Stromal cell of bone marrow (primary cell): ENCODE measurements around the gene ARFGEF2.
"Not testable (repeated sequence)": the region's sequence is repeated elsewhere in the genome, so short reads cannot be mapped to it uniquely, and the experiment has no call there.

Experiments used
- DNase-seq: peaks from one replicate; pipeline ENCODE4 v3.0.0-alpha.2; 2012; ENCODE audit warnings: low read depth

The ARFGEF2 gene

GRCh38 chr20:49001741-49002140 lies 80.2 kb downstream of the ARFGEF2 start:
- no peak for DNase-seq

- DNase-seq = no peak
Measured at GRCh38 chr20:49006446-49006980, 85.0 kb downstream of the ARFGEF2 start.

GRCh38 chr20:49009899-49010631 lies 88.6 kb downstream of the ARFGEF2 start:
- DNase-seq = no peak

- no peak for DNase-seq
Measured at GRCh38 chr20:49024220-49024619, 102.7 kb downstream of the ARFGEF2 start.

GRCh38 chr20:49028177-49028576 lies 106.7 kb downstream of the ARFGEF2 start:
- DNase-seq = not testable (repeated sequence)

- DNase-seq = no peak
Measured at GRCh38 chr20:49028684-49029083, 107.2 kb downstream of the ARFGEF2 start.

GRCh38 chr20:49029203-49029602 lies 107.7 kb downstream of the ARFGEF2 start:
- DNase-seq = no peak

GRCh38 chr20:49030954-49031619 lies 109.6 kb downstream of the ARFGEF2 start:
- DNase-seq = no peak

GRCh38 chr20:49032455-49032854 lies 110.9 kb downstream of the ARFGEF2 start:
- no peak for DNase-seq

GRCh38 chr20:49034070-49034732 lies 112.7 kb downstream of the ARFGEF2 start:
- no peak for DNase-seq

GRCh38 chr20:49037962-49038387 lies 116.5 kb downstream of the ARFGEF2 start:
- DNase-seq = no peak

- no peak for DNase-seq
Measured at GRCh38 chr20:49039854-49040253, 118.3 kb downstream of the ARFGEF2 start.

- no peak for DNase-seq
Measured at GRCh38 chr20:49043000-49043399, 121.5 kb downstream of the ARFGEF2 start.

- no peak for DNase-seq
Measured at GRCh38 chr20:49045440-49046086, 124.1 kb downstream of the ARFGEF2 start.

GRCh38 chr20:49046087-49046900 lies 124.8 kb downstream of the ARFGEF2 start, which contains the start of gene CSE1L:
TSS of gene CSE1L (plus strand) at chr20:49046312. CDS start at chr20:49058464, 12,152 bp downstream.
- peak; percentile 89 for DNase-seq

- no peak for DNase-seq
Measured at GRCh38 chr20:49052334-49052733, 130.8 kb downstream of the ARFGEF2 start.

GRCh38 chr20:49054056-49054643 lies 132.6 kb downstream of the ARFGEF2 start:
- DNase-seq = no peak

GRCh38 chr20:49063279-49063678 lies 141.8 kb downstream of the ARFGEF2 start:
- no peak for DNase-seq

- no peak for DNase-seq
Measured at GRCh38 chr20:49074521-49074920, 153.0 kb downstream of the ARFGEF2 start.

- DNase-seq = no peak
Measured at GRCh38 chr20:49078310-49078709, 156.8 kb downstream of the ARFGEF2 start.

- DNase-seq = not testable (repeated sequence)
Measured at GRCh38 chr20:49082295-49082694, 160.8 kb downstream of the ARFGEF2 start.
